Pons (tissue), 1 donor: ENCODE measurements around the gene ANKRD45.
A peak's percentile ranks its signal among the peaks of the same experiment; 100 is the strongest.
"Not testable (repeated sequence)": the region's sequence is repeated elsewhere in the genome, so short reads cannot be mapped to it uniquely, and the experiment has no call there.

Experiments used
- DNase-seq: peaks from one replicate; pipeline ENCODE4 v3.0.0-alpha.2; 2016; ENCODE audit warnings: low spot score

Gene ANKRD45, protein sequence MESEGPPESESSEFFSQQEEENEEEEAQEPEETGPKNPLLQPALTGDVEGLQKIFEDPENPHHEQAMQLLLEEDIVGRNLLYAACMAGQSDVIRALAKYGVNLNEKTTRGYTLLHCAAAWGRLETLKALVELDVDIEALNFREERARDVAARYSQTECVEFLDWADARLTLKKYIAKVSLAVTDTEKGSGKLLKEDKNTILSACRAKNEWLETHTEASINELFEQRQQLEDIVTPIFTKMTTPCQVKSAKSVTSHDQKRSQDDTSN

DNA sequence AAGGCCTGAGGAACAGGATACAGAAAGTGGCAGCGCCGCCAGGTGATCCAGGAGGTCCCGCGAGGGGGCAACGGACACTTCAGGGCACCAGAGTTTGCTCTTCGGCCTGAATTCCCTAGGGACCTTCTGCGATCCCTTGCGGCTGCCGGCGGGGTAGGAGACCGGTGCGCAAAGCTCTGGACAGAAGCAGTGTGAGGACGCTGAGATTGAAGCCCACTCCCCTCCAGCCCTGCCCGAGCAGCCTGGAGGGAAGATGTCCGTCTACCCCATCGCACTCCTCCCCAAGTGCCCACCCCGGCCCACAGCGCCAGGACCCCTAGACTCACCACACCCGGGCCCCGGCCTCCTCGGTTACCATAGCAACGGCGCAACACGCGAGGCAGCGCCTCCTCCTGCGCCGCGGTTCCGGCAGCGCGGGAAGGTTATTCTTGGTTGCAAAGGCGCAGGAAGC, at the start of gene ANKRD45:
Gene ANKRD45 (minus strand): TSS at position 361 of the 451 bp plus-strand sequence. CDS start 10,433 bp downstream, outside the sequence.
- DNase-seq = no peak

DNA sequence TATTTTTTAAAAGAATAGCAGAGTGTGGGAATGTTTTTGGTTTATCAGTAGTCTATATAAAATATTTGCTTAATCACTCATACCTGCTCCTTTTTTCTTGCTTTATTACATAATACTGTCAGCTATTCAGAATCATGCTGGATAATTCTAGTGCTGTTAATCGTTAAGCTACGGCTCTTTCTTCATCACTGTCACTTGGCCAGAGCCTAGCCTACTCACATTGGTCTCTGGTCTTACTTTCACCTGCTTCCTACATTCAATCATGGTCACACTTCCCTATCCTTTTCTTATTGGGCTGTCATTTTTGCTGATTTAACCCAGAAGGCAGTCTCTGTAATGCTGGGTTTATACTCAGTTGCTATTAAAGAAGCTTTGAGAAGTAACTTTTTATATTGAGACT, 47.6 kb upstream of the ANKRD45 start:
- no peak for DNase-seq

GRCh38 chr1:173715538-173715844, 45.8 kb upstream of the ANKRD45 start:
- peak; percentile 44 for DNase-seq

- DNase-seq = peak; percentile 84
Observed at GRCh38 chr1:173714759-173715537, 45.3 kb upstream of the ANKRD45 start, which contains the start of gene KLHL20. Gene KLHL20 (plus strand): TSS chr1:173714981. CDS start chr1:173716044, 1,063 bp downstream.

- no peak for DNase-seq
Observed at GRCh38 chr1:173714441-173714758, 44.7 kb upstream of the ANKRD45 start.

GRCh38 chr1:173708787-173709186, 39.1 kb upstream of the ANKRD45 start:
- no peak for DNase-seq

GRCh38 chr1:173705117-173705516, 35.5 kb upstream of the ANKRD45 start:
- DNase-seq = no peak

- DNase-seq = no peak
Observed at GRCh38 chr1:173702736-173703135, 33.1 kb upstream of the ANKRD45 start.

GRCh38 chr1:173701299-173701698, 31.6 kb upstream of the ANKRD45 start:
- DNase-seq = not testable (repeated sequence)

DNA sequence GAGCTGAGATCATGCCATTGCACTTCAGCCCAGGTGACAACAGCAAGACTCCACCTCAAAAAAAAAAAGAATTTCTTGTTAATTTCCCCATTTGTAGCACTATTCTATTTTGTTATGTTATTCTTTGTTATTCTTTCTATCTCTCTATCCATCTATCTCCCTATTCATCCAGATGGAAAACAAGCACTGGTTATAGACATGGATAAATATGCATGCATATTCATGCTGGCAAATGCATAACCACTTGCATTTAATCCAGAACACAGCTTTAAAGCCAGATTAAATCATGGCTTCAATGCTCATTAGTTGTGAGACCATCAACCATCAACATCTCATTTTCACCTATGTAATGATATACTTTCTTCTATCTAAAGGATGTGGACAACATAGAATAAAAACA, 23.6 kb upstream of the ANKRD45 start:
- DNase-seq = no peak

GRCh38 chr1:173688300-173688699, 18.6 kb upstream of the ANKRD45 start:
- DNase-seq = no peak

DNA sequence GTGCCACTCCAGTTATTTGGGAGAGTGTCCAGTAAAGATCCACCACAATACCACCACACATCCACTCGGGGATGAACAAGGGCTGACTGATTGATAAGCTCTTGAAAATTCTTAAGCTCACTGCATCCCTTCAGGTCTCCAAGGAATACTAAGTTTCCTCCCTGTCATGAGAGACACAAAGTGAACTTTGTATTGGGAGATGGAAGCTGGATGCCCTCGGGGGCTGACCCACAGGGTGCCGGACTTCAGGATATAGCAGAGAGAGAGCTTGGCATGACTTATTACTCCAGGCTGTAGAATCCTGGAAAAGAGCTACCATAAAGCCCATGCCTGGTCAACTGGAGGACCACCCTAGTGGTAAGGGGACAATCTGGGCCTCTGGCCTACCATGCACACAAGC, 15.5 kb upstream of the ANKRD45 start:
- DNase-seq = not testable (repeated sequence)

DNA sequence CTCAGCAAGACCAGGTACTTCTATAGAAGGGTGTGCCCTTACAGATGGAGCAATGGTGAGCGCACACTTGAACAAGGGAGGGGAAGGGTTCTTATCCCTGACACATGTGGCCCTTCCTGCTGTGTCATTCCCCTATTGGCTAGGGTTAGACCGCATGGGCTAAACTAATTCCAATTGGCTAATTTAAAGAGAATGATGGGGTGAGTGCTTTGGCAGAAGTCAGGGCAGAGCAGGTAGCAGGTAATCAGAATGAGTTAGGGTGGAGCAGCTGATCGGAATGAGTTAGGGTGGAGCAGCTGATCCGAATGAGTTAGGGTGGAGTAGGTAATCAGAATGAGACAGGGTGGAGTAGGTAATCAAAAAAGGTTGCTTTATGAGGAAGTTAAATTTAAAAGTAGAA, 14.2 kb upstream of the ANKRD45 start:
- not testable (repeated sequence) for DNase-seq

- DNase-seq = no peak
Observed at GRCh38 chr1:173682184-173682583, 12.5 kb upstream of the ANKRD45 start.

- not testable (repeated sequence) for DNase-seq
Observed at GRCh38 chr1:173680152-173680551, 10.5 kb upstream of the ANKRD45 start.

GRCh38 chr1:173674496-173674895, 4.8 kb upstream of the ANKRD45 start:
- not testable (repeated sequence) for DNase-seq

GRCh38 chr1:173666646-173667045, 3.0 kb downstream of the ANKRD45 start:
- DNase-seq = no peak

DNA sequence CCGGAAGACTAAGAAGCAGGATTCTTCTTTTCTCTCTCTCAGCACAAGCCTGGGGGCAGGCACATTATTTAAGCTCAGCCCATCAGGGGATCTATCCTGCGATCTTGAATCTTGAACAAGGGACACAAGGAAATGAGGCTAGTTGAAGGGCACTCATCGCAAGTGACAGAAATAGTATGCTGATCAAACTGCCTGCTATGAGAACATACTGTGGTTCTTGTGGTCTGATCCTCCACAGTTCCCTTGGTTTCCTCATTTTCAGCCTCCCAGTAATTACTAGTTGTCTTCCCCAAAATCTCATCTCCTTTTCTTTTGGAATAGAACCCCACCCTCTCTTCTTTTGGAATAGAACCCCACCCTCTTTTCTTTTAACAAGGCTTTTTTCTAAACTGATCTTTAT, 6.5 kb downstream of the ANKRD45 start:
- no peak for DNase-seq

GRCh38 chr1:173661763-173662162, 7.9 kb downstream of the ANKRD45 start:
- no peak for DNase-seq

DNA sequence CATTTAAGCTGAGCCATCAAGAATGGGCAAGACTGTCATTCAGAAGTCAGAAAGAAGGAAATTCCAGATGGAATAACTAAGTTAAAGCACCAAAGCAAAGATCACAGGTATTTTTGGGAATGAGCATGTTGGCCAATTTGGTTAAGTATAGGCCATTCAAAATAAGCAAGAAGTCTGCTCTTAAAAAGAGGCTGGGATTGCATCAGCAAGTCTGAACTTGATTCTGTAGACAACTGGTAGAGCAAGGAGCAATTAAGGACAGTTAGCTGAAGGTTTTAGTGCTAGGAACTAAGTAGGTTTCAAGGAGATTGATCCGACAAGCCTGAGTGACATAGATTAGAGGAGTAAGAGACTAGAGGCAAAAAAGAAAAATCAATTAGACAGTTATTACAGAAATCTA, 8.4 kb downstream of the ANKRD45 start:
- no peak for DNase-seq

GRCh38 chr1:173660306-173660705, 9.3 kb downstream of the ANKRD45 start:
- no peak for DNase-seq

- no peak for DNase-seq
Observed at GRCh38 chr1:173648880-173649605, 20.6 kb downstream of the ANKRD45 start.

GRCh38 chr1:173646656-173647055, 23.0 kb downstream of the ANKRD45 start:
- no peak for DNase-seq
